ENCODE measurements around the gene LMF1.

GRCh38 chr16:988471-989353 lies 17.9 kb upstream of the LMF1 start:
- TF ChIP-seq REST (IDR thresholded peaks at IDR 0.05; ENCODE audit: low read depth) (no peak), CTCF (IDR thresholded peaks at IDR 0.05 in 2 of 3, conservative IDR thresholded peaks at IDR 0.05 in 1 of 3; ENCODE audit: borderline replicate concordance in 1 of 3, insufficient read depth in 1 of 3, low read depth in 2 of 3, low read length in 2 of 3) (no peak), JUND (IDR thresholded peaks at IDR 0.05) (no peak), YY1 (IDR thresholded peaks at IDR 0.05; ENCODE audit: extremely low read depth, insufficient replicate concordance, low read depth, low read length) (no peak)

Measured in HCT116 (cell line).